ENCODE measurements around the gene LY86. TPM values are rescaled to one million over a fixed set of nuclear protein-coding genes. Genes with fewer than 3 reads are reported as not detected.

LY86 gene
- total RNA-seq = 1 to 10 TPM; 1.2 to 1.3 TPM

DNA sequence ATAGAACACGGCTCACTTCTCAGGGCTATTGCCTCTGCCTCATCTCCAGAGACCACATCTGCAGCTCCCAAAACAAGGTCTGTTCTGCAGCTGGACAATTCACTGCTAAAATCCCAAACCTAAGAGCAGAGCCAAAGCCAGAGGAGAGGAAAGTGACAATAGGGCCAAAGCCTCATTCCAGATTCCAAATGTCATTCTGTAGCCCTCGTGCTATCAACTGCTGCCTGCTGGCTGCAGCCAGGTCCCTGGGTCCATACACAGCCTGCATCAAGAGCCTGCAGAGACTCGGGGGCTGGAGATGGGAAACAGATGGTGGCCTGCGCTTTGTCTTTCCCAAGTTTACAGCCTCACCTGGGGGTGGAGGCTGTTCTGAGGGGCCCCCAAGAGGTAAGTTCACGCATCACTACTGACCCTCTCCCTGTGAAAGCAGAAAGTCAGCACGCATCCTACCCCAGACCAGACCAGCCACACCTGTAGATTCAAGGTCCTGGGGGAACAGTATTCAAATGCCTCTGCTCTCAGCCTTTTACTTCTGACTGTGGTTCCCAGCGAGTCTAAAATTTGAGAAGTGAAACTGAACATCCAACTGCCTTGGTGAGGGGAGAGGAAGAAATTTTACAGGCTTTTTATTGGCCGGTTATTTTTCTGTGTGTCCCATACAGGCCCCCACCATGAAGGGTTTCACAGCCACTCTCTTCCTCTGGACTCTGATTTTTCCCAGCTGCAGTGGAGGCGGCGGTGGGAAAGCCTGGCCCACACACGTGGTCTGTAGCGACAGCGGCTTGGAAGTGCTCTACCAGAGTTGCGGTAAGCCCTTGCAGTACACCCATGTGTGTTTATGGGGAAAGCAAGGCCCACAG, at the start of gene LY86:
LY86 (plus strand) TSS at position 657 of the 860 bp plus-strand sequence; CDS start at position 672, 15 bp downstream.
- peaks cover 64% of the 10 kb centered on the region for H3K4me1 Mint-ChIP-seq
- peaks cover 8% of the 10 kb centered on the region for H3K36me3 Mint-ChIP-seq
- H3K9me3 Mint-ChIP-seq = peaks cover 5% of the 10 kb centered on the region
- H3K27me3 Mint-ChIP-seq = no peaks in the 10 kb centered on the region
- no peak for DNase-seq
- H3K4me3 Mint-ChIP-seq = peak within 1 kb of the TSS; percentile 72
- peak within 1 kb of the TSS; percentile 91 for H3K27ac Mint-ChIP-seq

DNA sequence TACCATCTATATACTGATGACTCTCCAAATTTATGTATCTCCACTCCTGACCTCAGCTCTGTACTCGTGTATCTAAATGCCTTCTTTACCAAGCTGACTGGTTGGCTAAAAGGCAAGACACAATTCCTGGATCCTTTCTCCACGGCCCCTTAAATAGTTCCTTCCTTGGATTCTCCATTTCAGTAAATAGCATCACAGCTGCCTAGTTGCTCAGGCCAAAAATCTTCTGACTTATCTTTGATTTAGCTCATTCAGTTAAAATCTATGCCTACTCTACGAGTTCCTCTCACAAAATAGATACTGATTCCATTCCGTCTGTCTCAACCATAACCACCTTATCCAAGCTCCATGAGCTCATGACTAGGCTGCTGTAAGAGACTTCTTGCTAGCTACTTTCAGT, 49.5 kb upstream of the LY86 start:
- H3K4me1 Mint-ChIP-seq = peaks cover 2% of the 10 kb centered on the region

DNA sequence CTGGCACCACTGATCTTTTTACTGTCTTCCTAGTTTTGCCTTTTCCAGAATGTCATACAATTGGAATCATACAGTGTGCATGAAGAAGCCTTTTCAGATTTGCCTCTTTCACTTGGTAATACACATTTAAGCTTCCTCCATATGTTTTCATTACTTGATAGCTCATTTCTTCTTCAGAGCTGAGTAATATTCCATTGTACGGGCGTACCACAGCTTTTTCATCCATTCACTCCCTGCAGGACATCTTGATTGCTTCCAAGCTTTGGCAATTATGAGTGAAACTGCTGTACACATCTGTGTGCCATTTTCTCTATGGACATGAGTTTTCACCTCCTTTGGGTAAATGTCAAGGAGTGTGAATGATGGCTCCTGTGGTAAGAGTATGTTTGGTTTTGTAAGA, 46.2 kb upstream of the LY86 start:
- peaks cover 4% of the 10 kb centered on the region for H3K4me1 Mint-ChIP-seq
- no peak for DNase-seq
- H3K27ac Mint-ChIP-seq = no peak overlapping the region
- no peaks in the 10 kb centered on the region for H3K9me3 Mint-ChIP-seq
- no peak overlapping the region for H3K4me3 Mint-ChIP-seq
- H3K27me3 Mint-ChIP-seq = peaks cover 39% of the 10 kb centered on the region
- peaks cover 2% of the 10 kb centered on the region for H3K36me3 Mint-ChIP-seq

More for the DNA sequence above, 49.5 kb upstream of the LY86 start:
- no peak overlapping the region for H3K4me3 Mint-ChIP-seq
- peaks cover 2% of the 10 kb centered on the region for H3K36me3 Mint-ChIP-seq
- H3K27ac Mint-ChIP-seq = no peak overlapping the region
- H3K9me3 Mint-ChIP-seq = no peaks in the 10 kb centered on the region
- H3K27me3 Mint-ChIP-seq = peaks cover 20% of the 10 kb centered on the region
- DNase-seq = no peak

DNA sequence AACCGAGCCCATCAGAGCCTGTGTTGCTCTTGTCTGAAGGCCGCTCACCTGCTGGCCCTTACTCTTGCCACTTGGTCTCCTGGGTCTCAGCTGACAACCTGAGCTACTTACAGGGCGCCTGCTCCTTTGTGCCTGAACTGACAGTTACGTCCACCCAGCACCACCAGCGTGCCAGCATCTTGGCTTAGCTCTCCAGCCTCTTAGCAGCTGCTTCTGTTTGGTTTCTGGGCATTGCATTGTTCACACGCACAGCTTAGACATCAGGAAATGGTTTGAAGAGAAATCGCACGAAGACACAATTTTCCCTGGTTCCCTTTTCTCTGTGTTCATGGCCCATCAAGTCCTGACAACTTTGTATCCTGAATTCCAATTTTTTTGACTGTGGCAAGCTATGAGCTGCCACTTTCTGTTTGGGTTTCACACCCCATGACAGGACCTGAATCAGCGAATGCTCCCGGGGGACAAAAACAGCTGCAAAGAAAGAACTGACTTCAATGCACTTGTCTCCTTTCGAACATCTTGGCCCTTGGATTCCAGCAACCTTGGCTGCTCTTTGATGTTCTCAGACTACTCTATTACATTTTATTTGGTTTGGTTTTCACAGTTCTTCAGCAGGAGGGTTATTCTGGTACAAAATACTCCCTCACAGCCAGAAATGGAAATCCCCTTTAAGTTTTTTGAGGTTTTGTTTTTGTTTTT, 45.2 kb upstream of the LY86 start:
- H3K4me3 Mint-ChIP-seq = no peak overlapping the region

DNA sequence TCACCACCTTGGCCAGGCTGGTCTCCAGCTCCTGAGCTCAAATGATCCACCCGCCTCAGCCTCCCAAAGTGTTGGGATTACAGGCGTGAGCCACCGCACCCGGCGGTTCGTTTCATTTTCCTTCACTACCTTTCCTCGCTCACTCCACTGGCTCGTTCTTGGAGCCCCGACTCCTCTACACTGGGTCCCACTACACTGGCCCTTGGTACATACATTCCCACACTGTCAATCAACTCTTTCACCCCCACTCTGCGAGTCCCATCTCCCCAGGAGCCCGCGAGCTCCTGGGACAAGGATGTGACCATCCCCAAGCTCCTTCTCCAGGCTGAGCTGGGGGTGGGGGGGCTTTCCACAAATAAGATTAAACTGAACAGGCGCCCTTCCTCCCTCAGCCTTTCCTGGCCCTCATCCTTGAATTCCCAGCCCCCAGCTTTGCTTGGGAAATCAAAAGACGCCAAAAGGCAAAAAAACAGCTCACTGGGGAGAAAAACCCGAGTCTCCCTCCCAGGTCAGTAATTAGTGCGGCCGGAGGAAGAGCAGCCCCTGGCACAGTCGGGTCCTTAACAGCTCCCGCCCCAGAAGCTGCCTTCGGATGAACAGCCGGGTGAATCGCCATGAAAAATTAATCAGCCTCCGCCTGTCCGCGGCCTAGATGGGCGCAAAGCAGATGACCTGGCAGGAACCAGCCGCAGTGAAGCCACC, 42.8 kb upstream of the LY86 start:
- Mint-ChIP-seq H3K9me3 (no peaks in the 10 kb centered on the region), H3K4me3 (no peak overlapping the region), H3K4me1 (peaks cover 2% of the 10 kb centered on the region), H3K36me3 (peaks cover 2% of the 10 kb centered on the region), H3K27ac (no peak overlapping the region), H3K27me3 (peaks cover 46% of the 10 kb centered on the region)
- DNase-seq = no peak

More for the DNA sequence above, 45.2 kb upstream of the LY86 start:
- DNase-seq = no peak
- Mint-ChIP-seq H3K27me3 (peaks cover 46% of the 10 kb centered on the region), H3K27ac (no peak overlapping the region), H3K36me3 (peaks cover 2% of the 10 kb centered on the region), H3K9me3 (no peaks in the 10 kb centered on the region), H3K4me1 (peaks cover 4% of the 10 kb centered on the region)

DNA sequence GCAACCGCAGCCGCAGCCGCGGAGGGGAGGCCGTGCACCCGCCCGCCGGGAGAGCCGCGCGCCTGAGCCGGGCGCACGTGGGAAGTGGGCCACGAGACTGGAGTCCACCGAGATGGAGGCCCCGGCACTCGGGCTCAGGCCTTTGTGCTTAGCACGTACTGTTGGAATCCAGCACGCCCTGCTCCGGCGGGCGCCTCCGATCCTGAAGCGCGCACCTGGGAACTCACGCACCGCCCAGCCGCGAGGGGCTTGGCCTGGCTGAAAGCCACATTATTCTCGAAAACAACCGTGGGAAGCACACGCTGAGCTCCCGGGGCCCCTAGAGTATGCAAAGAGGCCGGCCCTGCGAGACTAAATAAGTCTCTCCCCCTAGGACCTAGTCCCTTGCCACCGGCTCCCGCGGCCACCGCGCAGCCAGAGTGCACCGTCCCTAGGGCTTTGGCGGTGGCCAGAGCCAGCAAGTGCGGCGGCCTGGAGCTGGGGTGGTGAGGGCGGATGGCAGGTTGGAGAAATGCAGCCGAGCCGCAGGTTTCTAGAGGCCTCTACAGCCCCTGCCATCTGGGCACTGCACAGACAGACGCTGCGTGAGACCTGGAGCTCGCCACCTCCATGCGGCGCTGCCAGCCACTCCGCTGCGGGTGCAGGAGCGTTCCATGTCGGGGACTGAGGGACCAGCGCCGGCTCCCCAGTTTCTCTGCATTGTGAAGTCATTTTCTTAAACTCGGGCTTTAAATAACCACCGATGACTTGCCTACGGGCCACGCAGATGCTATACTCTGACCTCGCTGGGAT, 42.0 kb upstream of the LY86 start:
- Mint-ChIP-seq H3K27ac (no peak overlapping the region), H3K9me3 (no peaks in the 10 kb centered on the region), H3K4me3 (peak overlapping the region; percentile 67), H3K36me3 (peaks cover 2% of the 10 kb centered on the region), H3K4me1 (peaks cover 2% of the 10 kb centered on the region), H3K27me3 (peaks cover 45% of the 10 kb centered on the region)
- peak; percentile 38 for DNase-seq

DNA sequence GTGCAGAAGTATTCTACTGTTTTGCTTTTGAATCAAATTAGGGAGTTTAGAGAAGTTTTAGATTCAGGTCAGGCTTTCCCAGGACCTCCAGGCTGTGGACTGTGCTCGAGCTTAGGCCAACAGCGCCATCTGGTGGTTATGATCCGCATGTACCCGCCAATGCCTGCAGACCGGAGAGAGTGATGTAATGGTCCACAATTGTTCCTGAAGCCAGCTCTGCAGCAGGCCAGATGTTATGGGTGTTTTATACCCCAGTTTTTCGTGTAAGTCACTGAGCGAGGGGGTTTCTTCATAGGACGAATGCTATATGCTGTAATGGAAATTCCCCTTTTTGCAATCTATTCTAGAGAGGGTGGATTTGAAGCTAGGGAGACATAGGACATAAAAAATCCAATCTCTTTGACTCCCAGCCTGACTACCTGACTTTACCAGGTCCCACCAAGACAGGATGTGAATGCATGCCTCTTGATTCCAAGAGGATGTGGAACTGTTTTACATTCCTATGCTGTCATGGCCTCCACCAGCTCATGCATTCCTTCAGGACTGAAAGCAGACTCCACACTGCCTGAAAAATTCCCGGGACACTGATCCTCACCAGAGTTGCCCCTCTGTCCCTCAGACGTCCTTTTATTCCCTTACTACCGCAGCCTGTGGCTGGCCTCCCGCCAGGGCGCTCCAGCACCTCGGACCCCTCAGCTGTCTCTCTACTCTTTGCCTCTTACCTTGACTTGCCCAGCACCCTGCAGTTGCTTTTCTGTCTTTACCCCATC, 41.2 kb upstream of the LY86 start:
- Mint-ChIP-seq H3K27ac (no peak overlapping the region), H3K36me3 (peaks cover 2% of the 10 kb centered on the region), H3K9me3 (no peaks in the 10 kb centered on the region), H3K4me3 (peak overlapping the region; percentile 67), H3K27me3 (peaks cover 40% of the 10 kb centered on the region), H3K4me1 (peaks cover 2% of the 10 kb centered on the region)
- DNase-seq = peak; percentile 80

DNA sequence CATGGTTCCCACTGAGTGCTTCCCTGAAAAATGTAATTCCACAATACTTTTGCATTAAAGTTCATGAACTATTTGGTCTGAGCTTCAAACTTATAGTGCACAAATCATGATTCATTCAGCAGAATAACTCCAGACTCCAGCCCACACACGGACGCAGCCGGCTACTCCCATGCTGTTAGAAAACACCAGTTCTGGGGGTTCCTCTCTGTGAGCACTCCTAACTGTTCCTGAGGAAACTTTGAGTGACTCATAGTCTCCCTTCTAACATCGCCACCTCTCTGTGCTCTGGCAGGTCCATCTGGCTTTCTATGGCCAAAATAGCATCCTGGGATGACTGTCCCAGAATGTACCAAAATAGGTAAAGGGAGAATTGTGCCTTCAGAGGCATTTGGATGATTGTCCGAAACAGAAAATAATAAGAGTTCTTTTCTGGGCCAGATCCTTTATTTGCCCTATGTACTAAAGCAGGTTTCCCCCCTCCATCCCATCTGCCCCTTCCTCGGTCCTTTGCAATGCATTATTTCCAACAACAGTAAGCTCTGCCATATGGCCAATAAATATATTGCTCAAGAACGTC, 32.3 kb upstream of the LY86 start:
- H3K9me3 Mint-ChIP-seq = no peaks in the 10 kb centered on the region
- no peak overlapping the region for H3K27ac Mint-ChIP-seq
- H3K36me3 Mint-ChIP-seq = no peaks in the 10 kb centered on the region
- peaks cover 3% of the 10 kb centered on the region for H3K27me3 Mint-ChIP-seq
- no peak overlapping the region for H3K4me3 Mint-ChIP-seq
- peaks cover 53% of the 10 kb centered on the region for H3K4me1 Mint-ChIP-seq
- DNase-seq = no peak

DNA sequence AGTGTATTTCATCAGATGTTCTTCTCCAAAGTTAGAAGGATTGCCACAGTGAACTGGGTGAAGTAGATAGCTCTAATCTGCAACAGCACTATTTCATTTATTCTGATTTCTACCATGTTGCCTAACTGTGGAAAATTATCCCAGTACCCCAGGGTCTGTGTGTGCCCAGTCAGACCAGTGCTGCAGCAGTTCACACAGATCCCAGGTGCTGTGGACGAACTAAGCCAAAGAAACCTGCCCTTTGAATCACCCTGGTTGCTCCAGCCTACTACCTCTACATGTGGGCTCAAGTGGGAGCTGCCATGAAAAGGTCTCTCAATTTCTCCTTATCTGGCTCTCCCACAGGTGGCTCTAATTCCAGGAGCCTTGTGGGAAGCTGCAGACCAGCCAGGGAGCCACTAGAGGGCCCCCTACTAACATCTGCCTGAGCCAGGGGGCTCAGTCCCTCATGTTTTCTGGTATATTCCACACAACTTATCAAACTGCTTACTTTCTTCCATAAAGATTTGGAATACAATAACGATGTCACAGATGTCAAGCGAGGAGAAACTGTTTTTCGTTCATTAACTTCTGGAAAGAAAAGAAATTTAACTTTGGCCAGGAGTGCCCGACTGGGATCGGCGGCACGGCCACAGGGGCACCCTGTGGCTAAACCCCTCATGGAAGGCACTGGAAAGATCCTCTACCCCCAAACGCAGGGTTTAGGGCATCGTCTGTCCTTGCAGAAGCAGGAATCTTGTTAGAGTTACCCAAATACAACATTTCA, 31.6 kb upstream of the LY86 start:
- Mint-ChIP-seq H3K27me3 (peaks cover 3% of the 10 kb centered on the region), H3K36me3 (peaks cover 3% of the 10 kb centered on the region), H3K4me3 (no peak overlapping the region), H3K4me1 (peaks cover 55% of the 10 kb centered on the region), H3K27ac (peak overlapping the region; percentile 36), H3K9me3 (no peaks in the 10 kb centered on the region)
- DNase-seq = peak; percentile 33

DNA sequence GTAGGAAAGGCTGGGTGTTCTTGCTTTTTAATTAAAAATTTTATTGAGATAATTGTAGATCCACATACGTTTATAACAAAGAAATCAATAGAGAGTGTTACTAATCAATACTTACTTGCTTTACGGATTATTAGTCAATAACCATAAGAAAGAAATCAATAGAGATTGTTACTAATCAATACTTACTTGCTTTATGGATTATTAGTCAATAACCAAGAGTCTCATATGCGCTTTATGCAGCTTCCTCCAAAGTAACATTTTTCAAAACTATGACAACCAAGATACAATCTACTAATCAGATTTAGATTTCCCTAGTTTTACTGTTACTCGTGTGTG, 31.0 kb upstream of the LY86 start:
- H3K27ac Mint-ChIP-seq = no peak overlapping the region
- H3K4me1 Mint-ChIP-seq = peaks cover 56% of the 10 kb centered on the region
- H3K4me3 Mint-ChIP-seq = no peak overlapping the region
- peaks cover 3% of the 10 kb centered on the region for H3K27me3 Mint-ChIP-seq
- peaks cover 8% of the 10 kb centered on the region for H3K36me3 Mint-ChIP-seq
- no peaks in the 10 kb centered on the region for H3K9me3 Mint-ChIP-seq
- DNase-seq = no peak

DNA sequence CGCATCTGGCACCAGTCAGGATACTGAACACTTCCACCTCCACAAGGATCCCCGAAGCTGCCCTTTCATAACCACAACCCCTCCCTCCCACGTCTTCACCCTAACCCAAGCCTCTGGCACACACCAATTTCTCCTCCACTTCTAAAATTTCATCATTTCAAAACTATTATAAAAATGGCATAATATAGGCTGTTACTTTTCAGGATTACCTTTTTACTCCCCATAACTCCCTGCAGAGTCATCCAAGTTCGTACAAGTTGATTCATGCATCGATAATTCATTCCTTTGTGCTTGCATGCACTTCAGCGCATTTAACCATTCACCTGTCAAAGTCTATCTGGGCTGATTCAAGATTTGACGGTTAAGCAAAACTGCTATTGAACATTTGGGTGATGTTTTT, 30.6 kb upstream of the LY86 start:
- Mint-ChIP-seq H3K27me3 (peaks cover 3% of the 10 kb centered on the region), H3K4me3 (no peak overlapping the region), H3K36me3 (peaks cover 12% of the 10 kb centered on the region), H3K9me3 (no peaks in the 10 kb centered on the region), H3K4me1 (peaks cover 58% of the 10 kb centered on the region), H3K27ac (peak overlapping the region; percentile 49)
- DNase-seq = no peak

DNA sequence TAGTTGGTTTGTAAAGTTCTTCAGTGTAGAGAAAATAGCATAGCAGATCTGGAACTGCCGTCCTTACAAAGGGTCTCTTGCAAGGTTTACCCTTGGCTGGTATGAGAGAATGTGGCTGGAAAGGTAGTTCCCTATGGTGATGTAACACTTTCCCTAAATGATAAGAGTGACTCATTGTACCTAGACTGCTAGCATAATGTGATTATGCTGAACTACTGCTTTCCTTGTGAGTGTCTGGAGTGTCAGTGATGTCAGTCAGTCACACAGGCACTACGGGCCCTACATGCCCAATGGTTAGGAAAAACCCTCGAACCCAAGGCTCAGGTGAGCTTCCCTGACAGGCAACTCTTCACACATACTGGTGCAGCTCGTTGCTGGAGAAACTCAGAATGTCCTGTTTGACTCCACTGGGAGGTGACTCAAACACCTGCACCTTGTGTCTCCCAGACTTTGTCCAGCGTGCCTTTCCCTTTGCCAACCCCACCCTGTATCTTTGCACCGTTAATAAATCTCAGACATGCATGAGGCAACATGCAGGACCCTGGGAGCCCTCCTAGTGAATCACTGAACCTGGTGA, 28.4 kb upstream of the LY86 start:
- no peak for DNase-seq
- H3K4me1 Mint-ChIP-seq = peaks cover 71% of the 10 kb centered on the region
- peak overlapping the region; percentile 19 for H3K4me3 Mint-ChIP-seq
- H3K27me3 Mint-ChIP-seq = peaks cover 3% of the 10 kb centered on the region
- peaks cover 21% of the 10 kb centered on the region for H3K36me3 Mint-ChIP-seq
- H3K27ac Mint-ChIP-seq = peak overlapping the region; percentile 79
- peaks cover 10% of the 10 kb centered on the region for H3K9me3 Mint-ChIP-seq

DNA sequence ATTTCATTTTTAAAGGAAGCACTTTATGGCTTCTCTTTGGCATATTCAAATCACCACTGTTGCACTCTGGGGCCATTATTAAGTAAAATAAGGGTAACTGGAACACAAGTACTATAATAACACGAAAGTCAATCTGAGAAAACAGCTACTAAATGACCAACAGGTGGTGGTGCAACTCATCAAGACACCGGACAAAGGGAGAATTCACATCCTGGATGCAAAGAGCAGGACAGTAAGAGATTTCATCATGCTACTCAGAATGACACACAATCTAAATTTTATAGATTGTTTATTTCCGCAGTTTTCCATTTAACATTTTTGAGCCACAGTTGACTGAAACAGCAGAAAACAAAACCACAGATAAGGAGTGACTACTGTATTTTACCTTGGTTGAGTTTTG, 27.6 kb upstream of the LY86 start:
- no peak for DNase-seq
- Mint-ChIP-seq H3K27ac (no peak overlapping the region), H3K4me1 (peaks cover 67% of the 10 kb centered on the region), H3K27me3 (peaks cover 3% of the 10 kb centered on the region), H3K9me3 (peaks cover 10% of the 10 kb centered on the region), H3K36me3 (peaks cover 21% of the 10 kb centered on the region), H3K4me3 (no peak overlapping the region)

Data from activated naive CD8-positive, alpha-beta T cell treated with anti-CD3 and anti-CD28 coated beads for 36 hours (primary cell).